Iris pigment epithelial cell (primary cell): Measurements from ENCODE around the gene METTL2A.
"Not testable (repeated sequence)": the region's sequence is repeated elsewhere in the genome, so short reads cannot be mapped to it uniquely, and the experiment has no call there.

Experiments
- DNase-seq: peaks from one replicate; pipeline ENCODE4 v3.0.0-alpha.2; 2011; ENCODE audit warnings: low read depth

The METTL2A gene

DNA sequence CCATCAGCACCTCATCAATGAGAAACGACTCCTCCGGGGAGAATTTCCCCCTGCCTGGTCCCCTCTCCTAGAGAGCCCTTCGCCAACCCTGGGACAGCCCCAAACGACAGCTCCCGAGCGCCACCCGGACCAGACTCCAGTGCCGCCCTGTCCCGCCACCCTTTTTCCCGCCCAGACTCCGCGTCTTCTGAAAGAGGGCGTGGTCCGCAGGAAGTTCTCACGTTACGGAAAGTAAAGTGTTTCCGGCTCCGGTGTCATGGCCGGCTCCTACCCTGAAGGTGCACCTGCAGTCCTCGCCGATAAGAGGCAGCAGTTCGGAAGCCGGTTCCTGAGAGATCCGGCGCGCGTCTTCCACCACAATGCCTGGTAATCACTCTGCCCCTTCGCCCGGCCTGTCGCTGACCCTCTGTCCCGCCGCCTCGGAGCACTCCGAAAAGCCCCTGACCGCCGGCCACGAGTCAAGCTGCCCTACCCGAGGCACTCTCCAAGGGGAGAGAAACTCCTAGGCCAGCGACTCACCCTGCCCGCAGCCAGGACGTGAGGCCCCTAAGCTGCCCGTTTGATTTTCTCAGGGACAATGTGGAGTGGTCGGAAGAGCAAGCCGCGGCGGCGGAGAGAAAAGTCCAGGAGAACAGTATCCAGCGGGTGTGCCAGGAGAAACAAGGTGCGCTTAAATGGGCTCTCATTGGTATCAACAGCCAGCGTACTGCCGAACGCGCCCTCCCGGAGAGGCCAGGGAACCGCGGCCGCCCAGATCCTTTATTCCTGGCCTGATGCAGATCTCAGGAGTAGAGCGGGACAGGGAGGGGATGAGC, at the start of gene METTL2A:
TSS of gene METTL2A (plus strand) at position 251 of the 815 bp plus-strand sequence. CDS start at position 257, 6 bp downstream.
- peak; percentile 84 for DNase-seq

DNA sequence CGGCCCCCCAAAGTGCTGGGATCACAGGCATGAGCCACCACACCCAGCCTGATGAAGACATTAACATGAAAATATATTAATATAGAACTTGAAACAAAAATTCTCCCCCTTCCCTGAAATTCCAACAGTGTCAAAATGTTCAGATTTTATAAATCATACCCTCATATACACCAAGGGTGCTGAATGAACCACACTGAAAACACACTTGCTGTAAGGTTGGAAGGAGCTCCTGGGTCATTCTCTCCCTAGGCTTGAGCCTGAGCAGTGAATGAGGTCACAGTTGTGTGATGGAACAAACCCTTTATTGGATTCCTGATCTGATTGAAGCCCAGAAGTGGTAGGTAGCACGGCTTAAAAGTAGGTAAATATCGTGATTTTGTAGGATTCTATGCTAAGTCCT, 43.4 kb upstream of the METTL2A start, which contains the start of gene EFCAB3:
TSS of gene EFCAB3 (plus strand) at position 301 of the 400 bp plus-strand sequence. CDS start 2,427 bp downstream, outside the sequence.
- no peak for DNase-seq

- DNase-seq, result no peak
Observed at GRCh38 chr17:62381561-62381960, 42.1 kb upstream of the METTL2A start.

DNA sequence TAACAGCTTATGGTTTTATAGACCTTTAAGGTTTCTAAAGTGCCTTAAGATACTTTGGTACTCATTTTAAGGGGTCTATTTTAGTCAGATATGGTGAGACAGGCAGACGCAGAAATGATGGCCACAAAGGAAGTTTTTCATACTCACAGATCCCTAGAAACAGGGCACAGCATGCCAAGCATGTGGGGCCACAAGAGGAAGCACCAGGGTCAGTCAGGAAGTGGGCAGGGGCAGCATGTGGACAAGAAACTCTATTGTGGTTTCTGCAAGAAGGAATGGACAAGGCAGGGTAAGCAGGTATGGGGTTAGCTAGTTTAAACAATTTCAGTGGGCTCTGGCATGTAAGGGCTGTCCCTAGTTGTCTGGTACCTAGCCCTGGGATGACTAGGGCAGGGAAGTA, 34.8 kb upstream of the METTL2A start:
- DNase-seq, result no peak

DNA sequence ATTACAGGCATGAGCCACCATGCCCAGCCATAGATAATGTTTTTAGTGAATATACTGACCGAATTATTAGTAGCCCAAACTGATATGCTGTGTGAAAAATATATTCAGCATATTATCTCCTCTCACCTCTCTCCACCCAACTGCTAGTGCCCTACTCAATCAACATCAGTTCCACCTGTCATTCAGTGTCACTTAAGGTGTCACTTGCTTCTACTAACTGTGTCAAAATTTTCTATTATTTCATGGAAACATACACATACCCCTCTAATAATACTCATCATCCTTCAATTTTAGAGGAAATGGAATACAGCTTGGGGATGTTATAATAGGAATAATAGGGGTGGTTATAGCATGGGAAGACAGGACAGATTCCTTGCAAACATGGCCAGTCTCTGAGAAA, 30.8 kb upstream of the METTL2A start:
- no peak for DNase-seq

GRCh38 chr17:62398891-62399290, 24.8 kb upstream of the METTL2A start:
- no peak for DNase-seq

GRCh38 chr17:62405451-62405850, 18.2 kb upstream of the METTL2A start:
- peak; percentile 33 for DNase-seq

DNA sequence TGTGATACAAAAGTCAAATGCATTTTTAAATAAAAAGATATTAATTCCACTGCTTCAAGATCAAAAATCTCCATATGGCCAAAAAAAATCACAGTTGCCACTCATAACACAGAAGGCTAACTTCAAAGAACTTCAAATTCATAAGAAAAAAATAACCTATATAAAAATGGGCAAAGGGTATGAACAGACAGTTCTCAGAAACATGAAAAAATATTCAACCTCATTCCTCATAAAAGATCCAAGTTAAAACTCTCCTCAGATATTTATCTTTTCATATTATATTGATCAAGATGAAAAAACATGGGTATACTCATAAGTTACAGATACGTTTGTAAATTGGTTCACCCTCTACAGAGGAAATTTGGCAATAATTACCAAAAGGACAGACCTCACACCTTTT, 10.6 kb upstream of the METTL2A start:
- not testable (repeated sequence) for DNase-seq

- DNase-seq, result not testable (repeated sequence)
Observed at GRCh38 chr17:62426214-62426613, 2.5 kb downstream of the METTL2A start.

- not testable (repeated sequence) for DNase-seq
Observed at GRCh38 chr17:62435251-62435650, 11.6 kb downstream of the METTL2A start.

GRCh38 chr17:62441181-62441580, 17.5 kb downstream of the METTL2A start:
- not testable (repeated sequence) for DNase-seq

DNA sequence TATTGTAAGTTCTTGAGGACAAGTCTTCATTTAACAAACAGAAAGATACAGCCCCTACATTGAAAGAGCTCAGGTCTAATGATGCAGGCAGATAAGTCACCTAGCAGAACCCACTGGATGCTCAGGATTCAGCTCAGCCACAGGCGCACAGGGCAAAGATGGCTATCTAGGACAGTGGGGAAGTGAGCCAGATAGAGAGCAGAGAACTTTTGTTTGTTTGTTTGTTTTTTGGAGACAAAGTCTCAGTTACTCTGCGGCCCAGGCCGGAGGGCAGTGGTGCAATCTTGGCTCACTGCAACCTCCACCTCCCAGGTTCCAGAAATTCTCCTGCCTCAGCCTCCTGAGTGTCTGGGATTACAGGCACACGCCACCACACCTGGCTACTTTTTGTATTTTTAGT, 20.4 kb downstream of the METTL2A start:
- DNase-seq, result no peak

DNA sequence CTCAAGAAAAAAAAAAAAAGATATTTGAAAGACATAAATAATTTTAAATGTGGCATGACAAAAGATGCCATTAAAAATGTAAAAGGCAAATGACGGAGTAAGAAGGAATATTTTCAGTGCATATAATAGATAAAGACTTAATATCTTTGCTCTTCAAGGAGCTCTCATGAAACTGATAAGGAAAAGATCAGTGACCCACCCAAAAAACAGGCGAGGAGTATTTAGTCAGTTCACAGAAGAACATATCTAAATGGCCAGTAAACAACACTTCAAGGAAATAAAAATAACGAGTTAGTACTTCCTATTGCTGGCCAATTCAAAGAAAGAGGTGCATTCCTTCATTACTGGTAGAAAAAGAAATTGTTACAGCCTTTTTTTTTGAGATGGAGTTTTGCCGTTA, 22.1 kb downstream of the METTL2A start:
- not testable (repeated sequence) for DNase-seq

DNA sequence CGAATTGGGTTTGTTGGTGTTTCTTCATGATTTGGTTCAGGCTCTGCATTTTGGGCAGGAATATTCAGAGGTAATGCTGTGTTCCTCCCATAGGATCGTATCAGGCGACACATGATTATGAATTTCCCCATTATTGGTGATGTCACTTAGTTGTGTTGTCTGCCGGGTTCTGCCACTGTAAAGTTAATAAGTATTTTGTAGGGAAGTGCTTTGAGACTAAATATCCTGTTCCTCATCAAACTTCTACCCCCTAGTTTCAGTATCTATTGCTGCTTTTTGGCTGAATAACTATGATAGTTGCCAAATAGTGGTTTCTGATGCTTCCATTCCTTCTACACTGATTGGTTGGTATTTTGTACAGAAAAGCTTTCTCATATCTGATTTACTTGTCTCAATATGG, 28.5 kb downstream of the METTL2A start:
- DNase-seq, result not testable (repeated sequence)

GRCh38 chr17:62453041-62453440, 29.3 kb downstream of the METTL2A start:
- not testable (repeated sequence) for DNase-seq

GRCh38 chr17:62453656-62454055, 30.0 kb downstream of the METTL2A start:
- DNase-seq, result not testable (repeated sequence)

GRCh38 chr17:62454111-62454510, 30.4 kb downstream of the METTL2A start:
- DNase-seq, result not testable (repeated sequence)

GRCh38 chr17:62456016-62456415, 32.3 kb downstream of the METTL2A start:
- no peak for DNase-seq

DNA sequence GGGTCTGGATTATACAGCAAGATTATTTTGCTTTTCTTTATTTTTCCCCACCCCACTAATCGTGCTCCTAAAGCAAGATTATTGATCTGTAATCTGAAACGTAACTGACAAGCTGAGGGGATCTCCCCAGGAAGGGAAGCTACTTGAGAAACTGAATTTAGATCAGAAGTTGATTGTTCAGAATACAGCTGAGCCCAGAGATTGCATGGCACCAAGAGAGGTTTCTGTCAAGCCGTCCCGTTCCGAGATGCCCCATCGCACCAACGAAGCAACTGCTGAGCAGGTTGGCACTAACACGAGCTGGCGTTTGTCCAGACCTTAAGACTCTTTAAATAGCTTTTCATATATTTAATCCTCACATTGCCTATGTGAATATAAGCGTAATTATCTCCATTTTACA, 34.8 kb downstream of the METTL2A start:
- not testable (repeated sequence) for DNase-seq

DNA sequence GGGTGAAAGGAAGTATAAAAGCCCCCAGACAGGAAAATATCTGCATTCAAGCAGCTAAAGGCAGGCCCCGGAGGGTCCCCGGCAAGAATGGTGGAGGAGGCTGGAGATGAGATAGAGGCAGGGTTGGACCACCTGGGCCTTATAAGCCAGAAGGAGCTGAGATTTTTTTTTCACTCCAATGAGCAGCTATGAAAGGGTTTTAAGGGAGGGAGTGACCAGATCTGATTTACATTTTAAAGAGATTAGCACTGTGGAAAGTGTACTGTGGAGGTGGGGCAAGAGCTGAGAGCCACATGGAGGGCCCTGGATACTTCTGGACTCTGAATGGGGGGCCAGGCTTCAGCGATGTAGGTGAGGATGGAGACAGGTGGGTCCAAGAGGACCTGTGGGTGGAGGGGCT, 40.7 kb downstream of the METTL2A start:
- DNase-seq, result not testable (repeated sequence)

GRCh38 chr17:62465271-62465670, 41.6 kb downstream of the METTL2A start:
- DNase-seq, result not testable (repeated sequence)

DNA sequence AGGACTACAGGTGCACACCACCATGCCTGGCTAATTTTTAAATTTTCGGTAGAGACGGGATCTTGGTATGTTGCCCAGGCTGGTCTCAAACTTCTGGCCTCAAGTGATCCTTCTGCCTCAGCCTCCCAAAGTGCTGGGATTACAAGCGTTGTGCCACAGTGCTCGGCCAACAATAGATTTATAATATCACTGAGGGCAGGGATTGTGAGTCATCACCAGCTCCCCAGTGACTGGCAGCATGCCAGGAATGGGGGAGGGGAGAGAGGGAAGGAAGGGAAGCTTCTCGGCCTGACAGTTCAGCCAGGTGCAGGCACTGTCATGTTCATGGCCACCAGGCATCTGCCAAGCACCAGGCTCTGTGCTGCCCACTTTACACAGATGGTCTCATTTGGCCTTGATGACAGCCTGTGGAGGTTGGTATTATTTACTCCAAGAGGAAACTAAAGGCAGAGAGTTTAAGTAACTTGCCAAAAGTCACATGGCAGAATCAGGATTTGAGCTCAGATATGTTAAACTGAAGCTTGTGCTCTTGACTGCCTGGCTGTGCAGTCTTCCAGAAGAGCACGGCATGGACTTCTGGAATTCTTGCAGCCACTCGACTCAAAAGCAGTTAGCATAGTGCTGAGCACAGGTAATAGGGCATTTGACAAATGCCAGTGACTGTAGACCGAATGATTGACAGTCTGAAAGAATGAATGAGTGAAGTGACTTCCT, 47.1 kb downstream of the METTL2A start:
- peak; percentile 59 for DNase-seq

- not testable (repeated sequence) for DNase-seq
Observed at GRCh38 chr17:62471380-62471880, 47.7 kb downstream of the METTL2A start.
